Measurements from ENCODE around the gene CMSS1.

The CMSS1 gene

DNA sequence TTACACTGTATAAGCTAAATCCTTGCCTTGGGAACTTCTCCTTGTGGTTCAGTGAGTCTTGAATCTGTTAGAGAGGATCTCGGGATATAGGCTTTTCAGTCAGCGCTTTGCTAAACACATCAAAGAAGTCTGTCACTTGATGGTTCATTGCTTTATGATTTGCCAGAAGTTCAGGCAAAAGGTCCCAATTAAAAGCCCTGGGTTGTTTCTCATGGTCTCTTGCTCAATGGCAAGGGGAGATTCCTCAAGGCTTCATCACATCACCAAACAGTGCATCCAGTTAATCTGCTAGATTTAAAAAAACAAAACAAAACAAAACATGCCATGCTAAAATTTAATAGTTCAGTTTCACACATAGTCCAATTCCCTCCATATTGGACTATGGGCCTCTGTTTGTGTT is 181.9 kb downstream of the CMSS1 start:
- DNase-seq (ENCODE audit: low read depth): no peak

- DNase-seq (ENCODE audit: low read depth): no peak
These were observed 183.4 kb downstream of the CMSS1 start for GRCh38 chr3:100001083-100001482.

DNA sequence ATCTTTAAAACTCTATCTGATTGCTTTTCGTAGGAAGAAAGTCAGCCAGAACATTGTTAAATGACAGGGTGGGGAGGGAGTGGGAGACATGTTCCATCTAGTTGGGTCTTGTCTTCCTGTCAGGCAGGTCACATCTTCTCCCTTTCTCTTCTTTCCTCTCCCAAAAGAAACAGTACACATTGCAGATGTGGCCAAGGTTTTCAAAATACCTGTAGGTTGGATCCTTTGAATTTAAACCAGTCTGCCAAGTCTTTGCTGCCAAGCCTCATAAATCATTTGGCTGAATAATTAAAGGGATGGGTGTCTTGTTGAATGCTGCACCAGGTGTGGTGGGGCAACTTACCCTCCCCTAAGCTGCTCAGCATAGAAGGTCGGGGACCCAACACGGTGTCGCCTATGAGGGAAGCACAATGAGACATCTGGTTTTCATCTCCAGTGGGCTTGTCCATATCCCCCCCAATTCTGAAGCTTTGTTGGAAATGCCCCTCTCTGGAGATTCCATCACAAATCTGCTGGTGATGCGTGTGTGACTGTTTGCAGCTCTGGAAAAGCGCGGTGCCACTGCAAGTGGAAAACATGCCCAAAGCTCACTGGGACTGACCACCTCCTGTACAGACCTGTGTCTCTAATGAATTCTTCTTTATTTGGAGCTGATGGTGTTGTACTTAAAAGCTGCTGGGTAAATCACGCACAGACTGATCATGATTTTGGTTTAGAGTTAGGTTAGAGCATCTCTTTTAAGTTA is 184.0 kb downstream of the CMSS1 start:
- DNase-seq (ENCODE audit: low read depth): no peak

DNA sequence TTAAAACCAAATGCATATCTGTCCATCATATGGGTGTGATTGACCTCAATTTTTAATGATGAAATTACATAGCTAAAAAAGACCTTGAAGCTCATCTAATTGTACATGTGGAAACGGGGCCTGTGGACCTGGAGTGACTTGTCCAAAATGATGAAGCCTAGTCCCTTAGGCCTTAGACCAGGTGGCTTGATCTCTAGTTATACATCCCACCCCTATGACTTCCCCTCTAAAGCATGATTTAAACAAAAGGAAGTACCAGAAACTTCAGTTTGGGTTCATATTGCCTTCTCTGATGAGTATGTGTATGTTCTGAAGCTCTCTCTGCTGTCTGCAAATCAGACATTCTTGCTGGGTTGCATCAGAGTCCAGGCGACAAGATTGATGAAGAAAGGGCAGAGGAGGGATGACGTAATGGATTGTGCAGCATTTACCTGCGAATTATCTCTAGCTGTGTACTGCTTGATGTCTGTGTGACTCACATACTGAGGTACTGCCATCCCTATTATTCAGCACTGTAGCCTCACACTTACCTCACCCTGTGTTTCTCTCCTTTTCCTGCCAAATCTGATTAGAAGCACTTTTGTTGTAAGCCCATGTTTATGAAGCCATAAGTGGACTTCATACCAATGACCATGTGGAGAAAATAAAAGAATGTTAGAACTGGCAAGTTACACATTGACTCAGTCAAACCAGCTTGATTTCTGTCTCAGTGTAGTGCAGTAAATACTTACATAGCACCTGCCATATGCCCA is 185.1 kb downstream of the CMSS1 start:
- no peak for DNase-seq (ENCODE audit: low read depth)

DNA sequence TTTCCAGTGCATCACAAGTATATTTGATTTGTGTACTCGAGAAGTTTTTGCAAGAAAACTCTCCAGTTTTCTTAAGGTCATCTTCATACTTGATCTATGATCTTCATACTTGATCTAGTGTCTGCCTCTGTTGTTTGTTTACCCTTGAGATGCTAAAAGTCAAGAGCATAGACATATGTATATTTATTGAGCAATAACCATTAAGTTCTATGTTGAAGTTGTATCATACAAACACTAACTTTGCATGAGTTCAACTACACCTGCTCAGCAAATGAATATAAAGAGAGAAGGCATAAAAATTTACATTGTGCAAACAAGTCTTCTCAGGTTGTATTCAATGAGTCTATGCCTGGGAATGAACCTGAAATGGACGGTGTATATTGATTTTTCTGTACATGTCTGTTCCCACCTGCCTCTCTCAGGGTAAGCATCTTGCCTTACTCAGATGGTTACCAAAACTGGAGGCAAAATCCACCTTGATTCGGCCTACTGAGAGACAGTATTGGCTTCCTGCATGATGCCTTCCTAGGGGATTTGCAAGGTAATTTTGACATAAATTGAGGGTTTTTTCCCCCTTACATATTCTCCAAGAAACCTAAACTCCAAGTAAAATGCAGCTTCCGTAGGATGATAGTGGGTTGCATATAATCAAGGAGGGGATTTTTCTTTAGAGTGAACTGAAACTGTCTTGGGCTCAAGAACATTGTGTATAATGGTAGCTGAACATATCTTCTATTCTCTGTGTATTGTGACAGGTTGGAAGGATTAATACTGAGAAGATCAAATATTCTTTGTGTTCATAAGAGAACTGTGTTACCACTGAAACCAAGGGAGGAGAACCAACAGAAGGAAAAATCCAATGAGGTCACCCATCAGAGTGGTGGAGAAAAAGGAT is 186.2 kb downstream of the CMSS1 start:
- no peak for DNase-seq (ENCODE audit: low read depth)

- no peak for DNase-seq (ENCODE audit: low read depth)
These were observed 187.3 kb downstream of the CMSS1 start for GRCh38 chr3:100004931-100005330.

- DNase-seq (ENCODE audit: low read depth): no peak
These were observed 188.2 kb downstream of the CMSS1 start for GRCh38 chr3:100005665-100006393.

- DNase-seq (ENCODE audit: low read depth): no peak
These were observed 189.1 kb downstream of the CMSS1 start for GRCh38 chr3:100006570-100007271.

GRCh38 chr3:100007313-100007712 is 189.7 kb downstream of the CMSS1 start:
- DNase-seq (ENCODE audit: low read depth): no peak

DNA sequence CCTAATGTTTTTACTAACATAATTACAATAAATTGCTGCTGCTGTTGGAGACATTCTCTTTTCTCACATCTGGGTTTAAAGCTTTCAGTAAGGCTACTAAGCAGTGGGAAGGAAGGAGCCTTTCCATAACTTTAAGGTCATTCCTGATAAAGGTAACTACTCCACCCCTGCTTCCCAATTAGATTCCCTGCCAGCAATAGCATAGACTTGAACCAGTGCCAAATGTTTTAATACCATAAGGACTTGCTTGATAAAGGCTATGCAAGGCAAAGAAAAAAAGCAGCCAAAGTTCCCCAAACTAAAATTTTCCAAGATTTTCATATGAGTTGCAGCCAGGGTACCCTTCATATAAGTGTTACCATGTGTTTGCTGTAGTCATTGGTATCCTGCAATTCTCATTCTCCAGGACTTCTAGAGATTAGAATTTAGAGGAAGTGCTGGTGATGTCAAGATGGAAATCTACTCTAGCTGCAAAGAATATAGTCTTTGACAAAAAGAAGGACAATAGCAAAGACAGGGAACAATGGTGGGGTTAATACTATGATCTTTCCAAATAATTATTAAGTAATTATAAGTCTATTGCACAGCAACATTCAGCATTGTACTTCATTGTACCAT is 190.5 kb downstream of the CMSS1 start:
- DNase-seq (ENCODE audit: low read depth): no peak

- no peak for DNase-seq (ENCODE audit: low read depth)
These were observed 191.8 kb downstream of the CMSS1 start for GRCh38 chr3:100009276-100010086.

DNA sequence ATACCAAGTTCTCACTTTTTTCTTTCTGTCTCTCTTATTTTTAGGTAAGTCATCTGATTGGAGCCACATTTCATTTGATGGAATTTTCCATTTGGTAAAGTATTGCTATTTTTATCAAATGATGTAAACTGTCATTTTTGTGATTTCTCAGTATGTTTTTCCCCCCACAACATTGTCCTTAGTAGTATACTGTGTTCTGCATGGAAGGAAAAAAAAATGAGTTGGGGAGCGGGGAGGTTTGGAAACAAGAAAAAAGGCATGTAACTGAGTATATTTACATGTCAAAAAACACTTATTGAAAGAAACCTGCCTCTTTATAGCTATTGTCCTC is 192.4 kb downstream of the CMSS1 start:
- no peak for DNase-seq (ENCODE audit: low read depth)

GRCh38 chr3:100018806-100019205 is 201.1 kb downstream of the CMSS1 start:
- no peak for DNase-seq (ENCODE audit: low read depth)

GRCh38 chr3:100019719-100020118 is 202.1 kb downstream of the CMSS1 start:
- no peak for DNase-seq (ENCODE audit: low read depth)

- DNase-seq (ENCODE audit: low read depth): no peak
These were observed 203.4 kb downstream of the CMSS1 start for GRCh38 chr3:100020876-100021644.

DNA sequence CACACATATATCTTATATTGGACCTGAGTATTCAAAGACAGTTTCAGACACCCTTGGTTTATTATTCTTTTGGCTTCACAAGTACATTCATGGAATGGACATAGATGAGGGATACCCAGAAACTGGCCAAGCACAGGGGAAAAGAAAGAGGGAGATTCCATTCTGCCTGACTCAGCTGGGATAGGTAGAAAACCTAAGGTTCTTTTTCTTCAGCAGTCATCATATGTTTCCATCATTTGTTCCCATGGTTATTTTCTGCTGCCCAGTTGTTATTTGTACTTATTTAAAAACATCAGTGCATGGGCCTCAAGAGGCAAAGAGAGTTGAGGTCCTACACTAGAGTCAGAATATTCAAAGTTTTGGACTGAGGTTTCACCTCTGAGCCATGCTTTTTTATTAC is 204.8 kb downstream of the CMSS1 start:
- DNase-seq (ENCODE audit: low read depth): no peak

DNA sequence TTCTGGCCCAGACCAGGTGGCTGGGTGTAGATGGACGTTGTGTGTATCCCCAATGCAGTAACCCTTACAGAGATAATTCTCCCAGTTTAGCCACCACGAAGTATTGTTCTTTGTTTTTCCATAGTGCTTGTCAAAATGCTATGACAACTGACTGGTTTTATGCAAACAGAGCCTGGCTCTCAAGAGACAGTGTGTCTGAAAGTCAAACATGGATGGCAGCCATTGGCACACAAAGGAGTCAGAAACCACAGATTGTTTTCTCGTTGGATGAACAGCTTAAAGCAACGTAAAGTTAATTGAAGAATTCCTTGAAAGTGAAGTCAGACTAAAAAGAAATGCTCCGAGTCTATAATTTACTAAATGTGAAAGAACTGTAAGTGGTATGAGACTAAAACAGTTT is 205.5 kb downstream of the CMSS1 start:
- DNase-seq (ENCODE audit: low read depth): no peak

- no peak for DNase-seq (ENCODE audit: low read depth)
These were observed 205.9 kb downstream of the CMSS1 start for GRCh38 chr3:100023595-100023994.
